Measurements from ENCODE around the gene PCDHGB3.
A peak's percentile ranks its signal among the peaks of the same experiment; 100 is the strongest.
"Not testable (repeated sequence)": the region's sequence is repeated elsewhere in the genome, so short reads cannot be mapped to it uniquely, and the experiment has no call there.

Gene PCDHGB3

GRCh38 chr5:141369994-141370848, at the start of gene PCDHGB3:
TSS of gene PCDHGB3 (plus strand) at chr5:141370242. CDS start at chr5:141370395, 153 bp downstream.
- Mint-ChIP-seq H3K9me3 (peaks cover 10% of the 10 kb centered on the region), H3K4me1 (peaks cover 5% of the 10 kb centered on the region), H3K27ac (no peak within 1 kb of the TSS), H3K36me3 (peaks cover 16% of the 10 kb centered on the region), H3K4me3 (peak within 1 kb of the TSS; percentile 75), H3K27me3 (peaks cover 63% of the 10 kb centered on the region)

DNA sequence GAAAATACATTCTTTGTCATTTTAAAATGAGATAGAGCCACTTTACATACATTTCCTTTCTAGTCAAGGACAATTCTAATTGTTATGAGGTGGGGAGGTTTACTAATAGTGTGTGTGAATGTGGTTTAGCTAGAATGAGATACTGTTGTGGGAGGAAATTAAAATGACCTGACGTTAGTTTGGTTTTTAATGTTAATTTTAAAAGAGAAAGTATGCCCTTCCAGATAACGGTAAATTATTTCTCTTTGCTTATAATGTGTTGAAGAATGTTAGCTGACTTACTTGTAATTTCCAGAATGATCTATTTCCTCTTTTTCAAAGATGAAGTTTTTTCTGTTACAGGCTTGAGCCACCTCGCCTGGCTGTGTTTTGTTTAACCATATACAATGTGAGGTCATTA, 47.8 kb upstream of the PCDHGB3 start:
- Mint-ChIP-seq H3K27me3 (peaks cover 12% of the 10 kb centered on the region), H3K36me3 (peaks cover 49% of the 10 kb centered on the region), H3K4me3 (peak overlapping the region; percentile 30), H3K4me1 (peaks cover 33% of the 10 kb centered on the region), H3K27ac (no peak overlapping the region), H3K9me3 (peaks cover 33% of the 10 kb centered on the region)

- Mint-ChIP-seq H3K4me3 (peak overlapping the region; percentile 96), H3K27ac (peak overlapping the region; percentile 92), H3K36me3 (peaks cover 29% of the 10 kb centered on the region), H3K27me3 (peaks cover 35% of the 10 kb centered on the region), H3K9me3 (peaks cover 16% of the 10 kb centered on the region), H3K4me1 (peaks cover 5% of the 10 kb centered on the region)
Observed at GRCh38 chr5:141326088-141326854, 43.8 kb upstream of the PCDHGB3 start.

DNA sequence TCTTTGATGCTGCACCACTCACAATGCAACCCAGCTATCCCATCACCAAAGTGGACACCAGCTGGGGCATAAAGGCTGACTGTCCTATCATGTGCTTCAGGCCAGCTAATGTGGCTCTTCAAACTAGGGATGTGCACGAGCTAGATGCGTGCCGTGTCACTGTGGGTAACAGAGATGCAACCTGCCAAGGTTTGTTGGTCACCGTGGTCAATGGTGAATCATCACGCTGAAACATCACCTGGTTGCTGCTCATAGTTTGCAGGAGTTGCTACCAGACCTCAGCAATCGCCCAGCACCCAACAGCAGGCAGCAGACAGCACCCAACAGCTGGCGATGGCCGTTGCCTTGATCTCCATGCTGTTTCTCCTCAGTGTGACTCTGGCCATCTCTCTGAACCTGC, 41.8 kb upstream of the PCDHGB3 start:
- peaks cover 9% of the 10 kb centered on the region for H3K9me3 Mint-ChIP-seq
- H3K27ac Mint-ChIP-seq, result no peak overlapping the region
- H3K4me1 Mint-ChIP-seq, result peaks cover 5% of the 10 kb centered on the region
- peaks cover 26% of the 10 kb centered on the region for H3K36me3 Mint-ChIP-seq
- H3K27me3 Mint-ChIP-seq, result peaks cover 46% of the 10 kb centered on the region
- H3K4me3 Mint-ChIP-seq, result no peak overlapping the region

DNA sequence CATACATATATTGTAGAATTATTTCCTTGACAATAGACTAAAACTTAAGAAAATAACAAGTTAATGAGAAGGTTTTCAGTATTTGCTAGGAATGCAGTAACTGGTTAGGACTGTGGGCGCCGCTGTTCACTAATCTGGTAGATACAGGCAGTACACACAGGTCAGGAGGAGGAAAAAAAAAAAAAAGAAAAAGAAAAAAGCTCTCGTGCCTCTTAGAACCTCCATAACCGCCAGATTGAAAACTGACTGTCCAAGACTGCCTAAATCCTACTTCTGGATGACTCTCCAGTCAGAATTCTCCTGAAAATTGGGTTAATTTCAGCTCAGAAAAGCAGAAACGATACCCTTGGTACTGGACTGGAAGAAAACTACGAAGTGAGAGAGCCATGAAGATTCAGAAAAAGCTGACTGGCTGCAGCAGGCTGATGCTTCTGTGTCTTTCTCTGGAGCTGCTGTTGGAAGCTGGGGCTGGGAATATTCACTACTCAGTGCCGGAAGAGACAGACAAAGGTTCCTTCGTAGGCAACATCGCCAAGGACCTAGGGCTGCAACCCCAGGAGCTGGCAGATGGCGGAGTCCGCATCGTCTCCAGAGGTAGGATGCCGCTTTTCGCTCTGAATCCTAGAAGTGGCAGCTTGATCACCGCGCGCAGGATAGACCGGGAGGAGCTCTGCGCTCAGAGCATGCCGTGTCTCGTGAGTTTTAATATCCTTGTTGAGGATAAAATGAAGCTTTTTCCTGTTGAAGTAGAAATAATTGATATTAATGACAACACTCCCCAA, 39.6 kb upstream of the PCDHGB3 start, which contains the start of gene PCDHGA1:
TSS of gene PCDHGA1 (plus strand) at position 216 of the 782 bp plus-strand sequence.
- Mint-ChIP-seq H3K4me1 (peaks cover 5% of the 10 kb centered on the region), H3K4me3 (no peak within 1 kb of the TSS), H3K9me3 (peaks cover 20% of the 10 kb centered on the region), H3K27ac (no peak within 1 kb of the TSS), H3K27me3 (peaks cover 59% of the 10 kb centered on the region), H3K36me3 (peaks cover 37% of the 10 kb centered on the region)

GRCh38 chr5:141332571-141332970, 37.5 kb upstream of the PCDHGB3 start:
- Mint-ChIP-seq H3K36me3 (peaks cover 39% of the 10 kb centered on the region), H3K27me3 (peaks cover 63% of the 10 kb centered on the region), H3K9me3 (peaks cover 38% of the 10 kb centered on the region)
- not testable (repeated sequence) for H3K4me3 Mint-ChIP-seq, H3K27ac Mint-ChIP-seq, H3K4me1 Mint-ChIP-seq

DNA sequence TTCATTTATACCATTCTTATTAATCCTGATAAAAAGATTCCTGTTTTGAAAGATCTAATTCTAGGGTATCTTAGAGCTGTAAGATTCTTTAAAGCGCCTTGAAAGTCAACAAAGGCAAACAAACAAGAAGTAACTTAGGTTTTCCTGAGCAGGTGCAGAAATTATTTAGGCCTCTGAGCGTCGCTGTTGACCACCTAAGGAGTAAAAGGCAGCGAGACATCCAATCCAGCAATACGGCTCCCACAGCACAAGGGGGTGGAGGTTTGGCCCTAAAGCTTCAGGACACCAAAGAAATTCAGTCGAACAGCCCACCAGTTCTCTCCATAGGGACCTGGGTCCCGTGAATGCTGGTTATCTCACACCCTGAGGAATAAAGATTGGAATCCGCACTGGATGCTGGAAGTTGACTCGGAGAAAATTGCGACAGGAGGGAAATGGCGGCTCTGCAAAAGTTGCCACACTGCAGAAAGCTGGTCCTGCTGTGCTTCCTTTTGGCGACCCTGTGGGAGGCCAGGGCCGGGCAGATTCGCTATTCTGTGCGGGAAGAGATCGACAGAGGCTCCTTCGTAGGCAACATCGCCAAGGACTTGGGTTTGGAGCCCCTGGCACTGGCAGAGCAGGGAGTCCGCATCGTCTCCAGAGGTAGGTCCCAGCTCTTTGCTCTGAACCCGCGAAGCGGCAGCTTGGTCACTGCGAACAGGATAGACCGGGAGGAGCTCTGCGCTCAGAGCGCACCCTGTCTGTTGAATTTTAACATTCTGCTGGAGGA, 31.3 kb upstream of the PCDHGB3 start, which contains the start of gene PCDHGA2:
TSS of gene PCDHGA2 (plus strand) at position 223 of the 769 bp plus-strand sequence.
- Mint-ChIP-seq H3K36me3 (peaks cover 33% of the 10 kb centered on the region), H3K9me3 (peaks cover 52% of the 10 kb centered on the region), H3K27ac (no peak within 1 kb of the TSS), H3K27me3 (peaks cover 69% of the 10 kb centered on the region), H3K4me1 (no peaks in the 10 kb centered on the region), H3K4me3 (no peak within 1 kb of the TSS)

DNA sequence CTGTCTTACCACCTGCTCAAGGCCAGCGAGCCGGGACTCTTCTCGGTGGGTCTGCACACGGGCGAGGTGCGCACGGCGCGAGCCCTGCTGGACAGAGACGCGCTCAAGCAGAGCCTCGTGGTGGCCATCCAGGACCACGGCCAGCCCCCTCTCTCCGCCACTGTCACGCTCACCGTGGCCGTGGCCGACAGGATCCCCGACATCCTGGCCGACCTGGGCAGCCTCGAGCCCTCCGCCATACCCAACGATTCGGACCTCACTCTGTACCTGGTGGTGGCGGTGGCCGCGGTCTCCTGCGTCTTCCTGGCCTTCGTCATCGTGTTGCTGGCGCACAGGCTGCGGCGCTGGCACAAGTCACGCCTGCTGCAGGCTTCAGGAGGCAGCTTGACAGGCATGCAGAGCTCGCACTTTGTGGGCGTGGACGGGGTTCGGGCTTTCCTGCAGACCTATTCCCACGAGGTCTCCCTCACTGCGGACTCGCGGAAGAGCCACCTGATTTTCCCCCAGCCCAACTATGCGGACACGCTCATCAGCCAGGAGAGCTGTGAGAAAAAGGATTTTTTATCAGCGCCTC, 29.2 kb upstream of the PCDHGB3 start:
- Mint-ChIP-seq H3K27me3 (peaks cover 68% of the 10 kb centered on the region), H3K36me3 (peaks cover 27% of the 10 kb centered on the region), H3K9me3 (peaks cover 44% of the 10 kb centered on the region)
- H3K4me1 Mint-ChIP-seq, H3K27ac Mint-ChIP-seq, H3K4me3 Mint-ChIP-seq: not testable (repeated sequence)

DNA sequence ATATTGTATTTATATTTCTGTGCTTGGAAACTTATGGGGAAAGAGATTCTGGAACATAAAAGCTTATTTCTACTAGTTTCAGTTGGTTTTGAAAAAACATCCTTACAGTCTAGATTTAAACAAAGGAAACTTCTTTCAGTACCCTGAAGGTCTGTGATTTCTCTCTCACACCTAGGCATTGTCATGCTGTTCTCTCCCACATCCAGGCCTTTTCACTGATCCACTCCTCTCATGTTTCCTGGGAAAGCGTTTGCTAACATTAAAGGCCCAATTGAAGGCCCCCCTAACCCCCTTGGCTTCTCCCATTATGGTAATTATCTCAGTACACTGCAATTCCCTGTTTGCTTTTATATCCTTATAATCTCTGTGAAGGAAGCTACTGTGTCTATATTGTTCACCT, 27.3 kb upstream of the PCDHGB3 start:
- Mint-ChIP-seq H3K27me3 (peaks cover 61% of the 10 kb centered on the region), H3K27ac (no peak overlapping the region), H3K4me1 (no peaks in the 10 kb centered on the region), H3K9me3 (peaks cover 38% of the 10 kb centered on the region), H3K36me3 (peaks cover 20% of the 10 kb centered on the region), H3K4me3 (no peak overlapping the region)

- H3K9me3 Mint-ChIP-seq, result peaks cover 32% of the 10 kb centered on the region
- peaks cover 58% of the 10 kb centered on the region for H3K27me3 Mint-ChIP-seq
- no peak within 1 kb of the TSS for H3K27ac Mint-ChIP-seq
- H3K4me1 Mint-ChIP-seq, result no peaks in the 10 kb centered on the region
- peaks cover 20% of the 10 kb centered on the region for H3K36me3 Mint-ChIP-seq
- H3K4me3 Mint-ChIP-seq, result no peak within 1 kb of the TSS
Observed at GRCh38 chr5:141343242-141343952, 26.6 kb upstream of the PCDHGB3 start, which contains the start of gene PCDHGA3. TSS of gene PCDHGA3 (plus strand) at chr5:141343829. CDS start at chr5:141344034, 205 bp downstream.

DNA sequence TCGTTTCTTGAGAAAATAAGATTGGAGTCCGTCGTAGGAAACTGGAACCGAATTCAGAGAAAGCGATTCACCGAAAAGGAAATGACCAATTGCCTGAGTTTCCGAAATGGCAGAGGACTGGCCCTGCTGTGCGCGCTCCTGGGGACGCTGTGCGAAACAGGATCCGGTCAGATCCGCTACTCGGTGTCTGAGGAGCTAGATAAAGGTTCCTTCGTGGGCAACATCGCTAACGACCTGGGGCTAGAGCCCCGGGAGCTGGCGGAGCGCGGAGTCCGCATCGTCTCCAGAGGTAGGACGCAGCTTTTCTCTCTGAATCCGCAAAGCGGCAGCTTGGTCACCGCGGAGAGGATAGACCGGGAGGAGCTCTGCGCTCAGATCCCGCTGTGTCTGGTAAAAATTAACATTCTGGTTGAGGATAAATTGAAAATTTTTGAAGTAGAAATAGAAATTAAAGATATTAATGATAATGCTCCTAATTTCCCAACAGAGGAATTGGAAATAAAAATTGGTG, 26.0 kb upstream of the PCDHGB3 start:
- Mint-ChIP-seq H3K9me3 (peaks cover 35% of the 10 kb centered on the region), H3K36me3 (peaks cover 22% of the 10 kb centered on the region), H3K27ac (no peak overlapping the region), H3K27me3 (peaks cover 58% of the 10 kb centered on the region), H3K4me1 (no peaks in the 10 kb centered on the region), H3K4me3 (no peak overlapping the region)

DNA sequence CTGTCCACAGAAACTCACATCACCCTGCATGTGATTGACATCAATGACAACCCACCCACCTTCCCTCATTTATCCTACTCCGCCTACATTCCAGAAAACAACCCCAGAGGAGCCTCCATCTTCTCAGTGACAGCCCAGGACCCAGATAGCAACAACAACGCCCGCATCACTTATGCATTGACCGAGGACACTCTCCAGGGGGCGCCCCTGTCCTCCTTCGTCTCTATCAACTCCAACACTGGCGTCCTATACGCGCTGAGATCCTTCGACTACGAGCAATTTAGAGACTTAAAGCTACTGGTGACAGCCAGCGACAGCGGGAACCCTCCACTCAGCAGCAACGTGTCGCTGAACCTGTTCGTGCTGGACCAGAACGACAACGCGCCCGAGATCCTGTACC, 24.7 kb upstream of the PCDHGB3 start:
- peaks cover 63% of the 10 kb centered on the region for H3K27me3 Mint-ChIP-seq
- no peak overlapping the region for H3K4me3 Mint-ChIP-seq
- H3K27ac Mint-ChIP-seq, result no peak overlapping the region
- H3K9me3 Mint-ChIP-seq, result peaks cover 33% of the 10 kb centered on the region
- peaks cover 21% of the 10 kb centered on the region for H3K36me3 Mint-ChIP-seq
- no peaks in the 10 kb centered on the region for H3K4me1 Mint-ChIP-seq

GRCh38 chr5:141346017-141346416, 24.0 kb upstream of the PCDHGB3 start:
- peaks cover 20% of the 10 kb centered on the region for H3K36me3 Mint-ChIP-seq
- not testable (repeated sequence) for H3K27ac Mint-ChIP-seq, H3K4me3 Mint-ChIP-seq, H3K4me1 Mint-ChIP-seq
- peaks cover 33% of the 10 kb centered on the region for H3K9me3 Mint-ChIP-seq
- H3K27me3 Mint-ChIP-seq, result peaks cover 66% of the 10 kb centered on the region

Data from activated naive CD4-positive, alpha-beta T cell treated with anti-CD3 and anti-CD28 coated beads, Interleukin-2, amount 50 U/mL, for 24 hours (primary cell).